NCI-H2196 (cell line): ENCODE results near the gene TACC2.
"Not testable (repeated sequence)": the region's sequence is repeated elsewhere in the genome, so short reads cannot be mapped to it uniquely, and the experiment has no call there.

Experiments used
- DNase-seq: peaks from one replicate; lab custom pipeline; 2025; ENCODE audit not compliant: unreplicated experiment; lab: John Stamatoyannopoulos, UW

The TACC2 gene

DNA sequence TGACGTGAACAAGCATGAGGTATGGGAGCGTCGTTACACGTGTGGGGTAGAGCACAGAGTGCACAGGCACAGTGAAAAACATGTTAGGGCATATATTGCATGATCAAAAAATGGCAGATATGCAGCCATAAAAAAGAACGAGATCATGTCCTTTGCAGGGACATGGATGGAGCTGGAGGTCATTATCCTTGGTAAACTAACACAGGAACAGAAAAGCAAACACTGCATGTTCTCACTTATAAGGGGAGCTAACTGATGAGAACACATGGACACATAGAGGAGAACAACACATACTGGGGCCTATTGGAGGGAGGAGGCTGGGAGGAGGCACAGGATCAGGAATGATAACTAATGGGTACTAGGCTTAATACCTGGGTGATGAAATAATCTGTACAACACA, 66.3 kb downstream of the TACC2 start:
- DNase-seq: no peak

DNA sequence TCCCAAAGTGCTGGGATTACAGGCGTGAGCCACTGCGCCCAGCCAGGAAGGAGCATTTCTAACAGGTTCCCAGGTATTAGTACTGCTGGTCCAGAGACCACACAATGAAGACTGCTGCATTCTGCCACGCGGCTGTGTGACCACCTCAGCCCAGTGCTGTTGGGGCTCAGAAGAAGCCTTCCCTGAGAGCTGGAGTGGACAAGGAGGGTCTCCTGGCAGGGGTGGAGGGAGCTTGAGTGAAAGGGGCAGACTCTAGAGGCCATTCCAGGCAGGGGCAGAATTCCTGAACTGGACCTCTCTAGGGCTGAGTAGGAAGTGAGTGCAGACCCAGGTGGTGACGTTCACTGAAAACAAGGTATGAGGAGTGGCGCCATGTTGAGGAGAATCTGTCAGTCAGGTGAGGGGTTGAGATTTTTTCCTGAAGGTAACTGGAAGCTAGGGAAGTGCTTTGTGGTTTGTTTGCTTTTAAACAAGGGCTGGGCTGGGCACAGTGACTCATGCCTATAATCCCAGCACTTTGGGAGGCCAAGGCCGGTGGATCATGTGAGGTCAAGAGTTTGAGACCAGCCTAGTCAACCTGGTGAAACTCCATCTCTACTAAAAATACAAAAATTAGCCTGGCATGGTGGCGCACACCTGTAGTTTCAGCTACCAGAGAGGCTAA, 67.6 kb downstream of the TACC2 start:
- no peak for DNase-seq

DNA sequence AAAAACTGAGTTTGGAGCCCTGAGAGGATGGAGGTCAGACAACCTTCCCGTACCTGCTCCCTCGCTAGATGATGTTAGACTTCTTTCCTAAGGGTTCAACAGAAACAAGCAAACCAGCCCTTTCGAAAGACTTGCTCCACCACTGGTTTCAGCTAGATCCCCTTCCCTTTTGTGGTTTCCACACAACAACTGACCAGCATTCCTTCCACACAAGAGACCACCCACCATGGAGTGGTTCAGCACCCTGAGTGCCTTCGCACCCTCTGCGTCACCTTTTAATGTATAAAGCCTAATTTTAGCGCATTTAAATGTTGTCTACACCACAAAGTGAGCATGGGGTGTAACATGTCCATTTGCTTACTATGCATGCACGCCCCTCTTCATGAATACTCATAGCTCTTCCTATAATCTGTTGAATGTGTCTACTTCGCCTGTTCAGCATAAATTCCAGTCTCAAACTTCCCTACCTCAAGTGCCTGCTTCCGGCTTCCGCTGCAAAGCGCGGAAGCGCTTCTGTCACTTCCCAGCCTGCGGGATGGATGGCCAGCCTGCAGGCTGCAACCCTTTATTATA, 69.0 kb downstream of the TACC2 start:
- no peak for DNase-seq

DNA sequence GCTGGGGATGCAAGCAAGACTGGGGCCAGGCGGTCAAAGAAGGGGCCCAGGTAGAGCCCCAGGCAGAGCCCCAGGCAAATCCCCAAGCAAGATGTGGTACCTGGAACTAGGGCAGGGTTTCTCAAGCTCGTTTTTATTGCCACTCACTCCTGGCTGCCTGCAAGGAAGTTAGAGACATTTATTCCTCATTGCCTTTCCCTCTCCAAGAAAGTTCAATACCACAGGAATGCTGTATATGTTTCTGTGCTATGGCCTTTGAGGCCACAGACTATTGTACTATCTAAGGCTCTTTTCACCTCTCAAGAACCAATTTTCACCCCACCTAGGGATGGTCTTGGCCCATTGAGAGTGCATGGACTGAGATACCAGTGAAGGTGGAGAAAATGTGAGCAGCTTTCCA, 71.3 kb downstream of the TACC2 start:
- DNase-seq: no peak

DNA sequence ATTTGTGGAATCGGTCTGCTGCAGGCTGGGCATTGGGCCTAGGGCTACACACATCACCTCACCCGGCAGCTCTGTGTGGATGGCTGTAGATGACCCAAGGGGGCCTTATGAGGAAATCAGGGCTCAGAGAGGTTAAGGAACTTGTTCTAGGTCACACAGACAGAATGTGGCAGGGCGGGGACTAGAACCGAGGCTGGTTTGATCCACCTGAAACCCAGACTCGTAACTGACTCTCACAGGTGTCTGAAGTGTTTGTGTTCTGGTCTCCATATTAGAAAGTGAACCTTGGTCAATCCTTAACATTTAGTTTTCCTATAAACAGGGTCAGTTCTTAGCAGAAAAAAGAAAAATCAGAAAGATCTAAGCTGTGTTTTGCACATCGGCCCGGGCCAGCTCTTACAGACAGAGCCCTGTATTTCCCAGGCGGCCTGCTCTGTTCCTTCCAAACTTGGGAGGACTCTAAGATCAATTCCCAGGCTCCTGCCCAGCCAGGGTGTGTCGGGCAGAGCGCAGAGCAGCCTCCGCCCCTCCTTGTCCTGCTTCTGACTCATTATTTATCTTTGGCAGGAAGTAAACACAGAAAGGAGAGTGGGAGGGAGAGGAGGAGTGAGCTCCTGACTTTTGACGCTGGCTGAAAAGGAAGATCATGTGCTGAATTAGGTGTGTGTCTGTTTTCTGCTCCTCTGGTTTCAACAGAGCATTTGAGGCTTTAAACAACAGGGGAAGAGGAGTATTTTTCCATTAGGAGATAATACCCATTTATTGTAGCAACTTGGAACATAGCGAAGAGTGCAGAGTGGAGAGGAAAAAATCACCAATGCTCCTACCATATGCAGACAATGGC, 74.1 kb downstream of the TACC2 start:
- peak; percentile 72 for DNase-seq

DNA sequence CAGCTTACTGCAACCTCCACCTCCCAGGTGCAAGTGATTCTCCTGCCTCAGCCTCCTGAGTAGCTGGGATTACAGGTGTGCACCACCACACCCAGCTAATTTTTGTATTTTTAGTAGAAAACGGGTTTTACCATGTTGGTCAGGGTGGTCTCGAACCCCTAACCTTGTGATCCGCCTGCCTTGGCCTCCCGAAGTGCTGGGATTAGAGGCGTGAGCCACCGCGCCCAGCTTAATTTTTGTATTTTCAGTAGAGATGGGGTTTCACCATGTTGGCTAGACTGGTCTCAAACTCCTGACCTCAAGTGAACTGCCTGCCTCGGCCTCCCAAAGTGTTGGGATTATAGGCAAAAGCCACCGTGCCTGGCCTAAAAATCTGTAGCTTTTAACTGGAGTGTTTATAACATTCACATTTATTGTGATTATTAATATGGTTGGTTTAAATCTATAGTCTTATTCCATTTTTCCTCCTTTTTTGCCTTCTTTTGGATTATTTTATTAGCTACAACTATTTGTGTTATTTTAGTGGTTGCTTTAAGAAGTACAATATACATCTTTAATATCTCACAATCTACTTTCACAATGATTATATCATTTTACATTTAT, 77.5 kb downstream of the TACC2 start:
- DNase-seq: not testable (repeated sequence)

GRCh38 chr10:122068844-122069243, 79.9 kb downstream of the TACC2 start:
- no peak for DNase-seq

GRCh38 chr10:122072491-122072890, 83.5 kb downstream of the TACC2 start:
- DNase-seq: no peak

- no peak for DNase-seq
Observed at GRCh38 chr10:122073508-122073907, 84.5 kb downstream of the TACC2 start.

GRCh38 chr10:122075171-122075570, 86.2 kb downstream of the TACC2 start:
- no peak for DNase-seq

- DNase-seq: not testable (repeated sequence)
Observed at GRCh38 chr10:122075876-122076275, 86.9 kb downstream of the TACC2 start.

DNA sequence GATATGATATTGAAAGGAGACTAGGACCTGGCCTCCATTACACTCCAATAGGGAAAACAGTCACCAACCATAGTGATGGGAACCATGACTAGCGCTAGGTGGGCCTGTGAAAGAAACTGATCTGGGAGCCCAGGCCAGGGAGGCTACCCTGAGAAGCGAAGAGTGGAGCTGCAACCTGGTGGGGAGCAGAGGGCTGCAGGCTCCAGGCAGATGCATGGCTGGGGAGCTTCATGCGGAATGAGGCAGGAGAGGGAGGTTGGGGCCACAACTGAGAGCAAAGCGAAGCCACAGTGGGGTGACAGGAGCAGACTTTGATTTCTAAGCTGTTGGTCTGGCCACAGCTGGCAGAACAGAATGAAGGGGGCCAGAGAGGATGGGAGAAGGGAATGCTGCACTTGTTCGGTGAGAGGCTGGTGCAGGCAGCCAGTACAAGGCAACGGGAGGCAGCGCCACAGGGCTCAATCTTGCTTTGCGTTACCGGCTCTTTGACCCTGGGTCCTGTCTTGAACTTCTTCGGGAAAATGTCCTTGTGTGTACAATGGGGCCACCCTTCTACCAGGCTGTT, 88.4 kb downstream of the TACC2 start:
- DNase-seq: no peak

DNA sequence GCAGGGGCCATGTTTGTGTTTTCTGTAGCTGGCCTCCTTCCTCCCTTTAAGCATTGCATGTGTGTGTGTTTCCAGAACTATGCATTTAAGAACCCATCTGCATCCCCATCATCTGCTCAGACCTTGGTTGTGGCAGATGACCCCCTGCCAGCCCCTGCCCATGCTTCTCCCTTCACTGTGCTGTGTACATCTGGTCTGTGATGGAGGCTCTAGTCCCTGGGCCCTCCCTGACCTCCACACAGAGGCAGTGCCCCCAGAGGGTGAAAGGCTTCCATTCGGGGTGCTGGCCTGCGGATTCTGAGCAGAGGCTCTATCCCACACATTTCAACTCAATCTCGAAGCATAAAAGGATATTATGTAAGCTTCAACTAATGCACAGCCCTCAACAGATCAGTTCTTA, 89.4 kb downstream of the TACC2 start:
- DNase-seq: no peak

GRCh38 chr10:122078965-122079795, 90.2 kb downstream of the TACC2 start:
- no peak for DNase-seq

- no peak for DNase-seq
Observed at GRCh38 chr10:122082616-122083477, 93.9 kb downstream of the TACC2 start.

DNA sequence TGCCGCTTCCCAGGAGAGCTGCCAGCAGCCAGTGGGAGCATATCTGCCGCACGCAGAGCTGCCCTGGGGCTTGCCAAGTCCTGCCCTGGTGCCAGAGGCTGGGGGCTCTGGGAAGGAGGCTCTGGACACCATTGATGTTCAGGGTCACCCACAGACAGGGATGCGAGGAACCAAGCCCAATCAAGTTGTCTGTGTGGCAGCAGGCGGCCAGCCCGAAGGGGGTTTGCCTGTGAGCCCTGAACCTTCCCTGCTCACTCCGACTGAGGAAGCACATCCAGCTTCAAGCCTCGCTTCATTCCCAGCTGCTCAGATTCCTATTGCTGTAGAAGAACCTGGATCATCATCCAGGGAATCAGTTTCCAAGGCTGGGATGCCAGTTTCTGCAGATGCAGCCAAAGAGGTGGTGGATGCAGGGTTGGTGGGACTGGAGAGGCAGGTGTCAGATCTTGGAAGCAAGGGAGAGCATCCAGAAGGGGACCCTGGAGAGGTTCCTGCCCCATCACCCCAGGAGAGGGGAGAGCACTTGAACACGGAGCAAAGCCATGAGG, 94.6 kb downstream of the TACC2 start:
- no peak for DNase-seq

DNA sequence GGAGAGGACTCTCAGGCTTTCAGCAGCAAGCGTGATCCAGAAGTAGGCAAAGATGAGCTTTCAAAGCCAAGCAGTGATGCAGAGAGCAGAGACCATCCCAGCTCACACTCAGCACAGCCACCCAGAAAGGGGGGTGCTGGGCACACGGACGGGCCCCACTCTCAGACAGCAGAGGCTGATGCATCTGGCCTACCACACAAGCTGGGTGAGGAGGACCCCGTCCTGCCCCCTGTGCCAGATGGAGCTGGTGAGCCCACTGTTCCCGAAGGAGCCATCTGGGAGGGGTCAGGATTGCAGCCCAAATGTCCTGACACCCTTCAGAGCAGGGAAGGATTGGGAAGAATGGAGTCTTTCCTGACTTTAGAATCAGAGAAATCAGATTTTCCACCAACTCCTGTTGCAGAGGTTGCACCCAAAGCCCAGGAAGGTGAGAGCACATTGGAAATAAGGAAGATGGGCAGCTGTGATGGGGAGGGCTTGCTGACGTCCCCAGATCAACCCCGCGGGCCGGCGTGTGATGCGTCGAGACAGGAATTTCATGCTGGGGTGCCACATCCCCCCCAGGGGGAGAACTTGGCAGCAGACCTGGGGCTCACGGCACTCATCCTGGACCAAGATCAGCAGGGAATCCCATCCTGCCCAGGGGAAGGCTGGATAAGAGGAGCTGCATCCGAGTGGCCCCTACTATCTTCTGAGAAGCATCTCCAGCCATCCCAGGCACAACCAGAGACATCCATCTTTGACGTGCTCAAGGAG, 95.5 kb downstream of the TACC2 start:
- DNase-seq: no peak

DNA sequence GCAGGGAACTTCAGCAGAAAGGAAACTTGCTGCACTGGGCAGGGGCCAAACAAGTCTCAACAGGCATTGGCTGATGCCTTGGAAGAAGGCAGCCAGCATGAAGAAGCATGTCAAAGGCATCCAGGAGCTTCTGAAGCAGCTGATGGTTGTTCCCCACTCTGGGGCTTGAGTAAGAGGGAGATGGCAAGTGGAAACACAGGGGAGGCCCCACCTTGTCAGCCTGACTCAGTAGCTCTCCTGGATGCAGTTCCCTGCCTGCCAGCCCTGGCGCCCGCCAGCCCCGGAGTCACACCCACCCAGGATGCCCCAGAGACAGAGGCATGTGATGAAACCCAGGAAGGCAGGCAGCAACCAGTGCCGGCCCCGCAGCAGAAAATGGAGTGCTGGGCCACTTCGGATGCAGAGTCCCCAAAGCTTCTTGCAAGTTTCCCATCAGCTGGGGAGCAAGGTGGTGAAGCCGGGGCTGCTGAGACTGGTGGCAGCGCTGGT, 96.5 kb downstream of the TACC2 start:
- DNase-seq: no peak
